HG03045 (cell line): Measurements from ENCODE around the gene ITSN1.

Source experiments
- ATAC-seq: cut with Tn5 transposase; IDR thresholded peaks from one replicate; pipeline ENCODE4 v1.9.1; 2021; ENCODE audit warnings: mild to moderate bottlenecking, moderate library complexity; ENCODE audit not compliant: unreplicated experiment

The ITSN1 gene

GRCh38 chr21:33831962-33832659 is 189.8 kb downstream of the ITSN1 start:
- ATAC-seq, result no peak

DNA sequence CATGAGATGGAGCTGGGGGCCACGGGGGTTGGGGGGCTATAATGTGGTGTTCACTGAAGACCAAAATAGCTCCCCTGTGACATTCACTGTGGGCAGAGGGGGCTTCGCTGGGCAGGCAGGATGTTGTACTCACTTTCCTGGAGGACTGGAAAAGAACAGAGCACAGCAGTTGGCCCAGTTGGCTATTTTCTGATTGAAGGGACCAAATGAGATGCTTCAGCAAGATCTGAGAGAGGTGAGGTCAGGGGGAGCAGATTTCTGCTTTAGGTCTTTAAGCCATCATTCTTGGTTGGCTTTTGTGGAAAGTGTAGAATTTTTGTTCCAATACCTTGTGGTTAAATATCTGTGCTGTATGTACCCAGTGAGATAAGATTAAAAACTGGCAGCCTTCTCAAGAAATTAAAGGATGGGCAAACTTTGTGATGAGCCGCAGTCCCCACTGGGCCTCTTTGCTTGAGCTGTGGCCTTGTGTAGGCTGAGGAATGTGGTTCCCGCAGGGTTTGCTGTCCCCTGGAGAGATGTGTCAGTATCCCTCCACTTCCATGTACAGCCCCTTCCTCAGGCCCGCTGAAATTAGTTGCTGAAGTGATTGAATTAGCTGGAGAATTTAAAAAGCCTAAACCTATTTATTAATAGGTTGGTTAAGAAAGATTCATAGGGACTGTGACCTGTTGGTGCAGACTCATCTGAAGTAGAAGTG is 192.7 kb downstream of the ITSN1 start:
- no peak for ATAC-seq

DNA sequence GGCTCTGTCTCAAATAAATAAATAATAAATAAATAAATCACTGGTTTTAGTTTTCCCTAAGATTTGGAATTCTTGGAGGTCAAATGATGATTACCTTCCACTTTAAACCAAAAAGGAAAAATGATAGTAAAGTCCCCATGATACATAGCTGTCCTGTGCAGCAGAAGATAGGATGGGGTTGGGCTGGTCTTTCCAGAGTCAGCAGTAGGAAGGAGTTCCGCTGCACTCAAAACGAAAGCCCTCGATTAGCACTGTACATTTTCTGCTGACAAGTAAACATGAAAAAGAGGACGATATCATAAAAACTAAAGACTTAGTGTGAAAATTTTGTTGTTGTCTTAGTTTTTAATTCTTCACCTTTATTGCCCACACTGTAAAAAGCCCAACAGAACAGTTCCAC is 193.6 kb downstream of the ITSN1 start:
- ATAC-seq, result no peak

GRCh38 chr21:33836408-33836807 is 194.1 kb downstream of the ITSN1 start:
- ATAC-seq, result no peak

DNA sequence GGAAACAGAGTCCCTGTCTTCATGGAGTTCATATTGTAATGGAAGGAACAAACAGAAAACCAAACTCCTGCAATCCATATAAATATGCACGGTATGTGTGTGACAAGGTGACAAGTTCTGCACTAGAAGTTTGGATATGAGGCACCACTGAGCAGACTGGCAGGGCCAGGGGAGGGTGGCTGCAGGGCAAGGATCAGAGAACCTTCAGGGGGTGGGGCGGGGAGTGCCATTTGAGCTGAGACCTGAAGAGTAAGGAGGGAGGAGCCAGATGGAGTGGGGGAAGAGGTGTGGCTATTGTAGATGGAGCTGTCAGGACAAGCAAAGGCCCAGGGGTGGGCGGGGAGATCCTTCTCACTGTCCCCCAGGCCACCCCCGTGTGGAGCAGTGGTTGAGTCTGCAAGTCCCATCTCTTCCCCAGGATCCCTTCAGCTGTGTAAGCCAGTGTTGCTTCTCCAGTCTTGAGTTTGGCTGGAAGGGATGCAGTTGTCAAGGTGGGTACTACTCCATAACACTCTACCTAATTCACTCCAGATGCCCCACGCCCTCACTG is 196.9 kb downstream of the ITSN1 start:
- no peak for ATAC-seq

DNA sequence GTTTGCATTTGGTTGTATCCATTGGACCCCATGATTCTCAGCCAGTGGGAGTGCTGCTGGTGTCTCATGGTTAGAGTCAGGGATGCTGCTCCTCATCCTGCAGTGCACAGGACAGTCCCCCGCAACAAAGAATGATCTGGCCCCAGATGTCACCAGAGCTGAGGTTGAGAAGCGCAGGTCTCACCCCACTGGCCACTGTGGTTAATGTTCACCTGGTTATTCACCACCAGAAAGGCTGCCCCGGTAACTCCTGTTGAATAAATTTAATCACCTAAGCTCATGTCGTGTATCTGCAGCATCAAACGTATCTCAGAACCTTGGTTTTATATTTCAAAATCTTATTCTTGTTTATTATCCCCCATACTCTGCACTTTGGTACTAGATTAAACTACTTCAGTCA is 197.5 kb downstream of the ITSN1 start:
- ATAC-seq, result no peak

GRCh38 chr21:33840771-33841170 is 198.5 kb downstream of the ITSN1 start:
- no peak for ATAC-seq

- no peak for ATAC-seq
Observed at GRCh38 chr21:33841561-33841960, 199.3 kb downstream of the ITSN1 start.

GRCh38 chr21:33843216-33843615 is 200.9 kb downstream of the ITSN1 start:
- ATAC-seq, result no peak

DNA sequence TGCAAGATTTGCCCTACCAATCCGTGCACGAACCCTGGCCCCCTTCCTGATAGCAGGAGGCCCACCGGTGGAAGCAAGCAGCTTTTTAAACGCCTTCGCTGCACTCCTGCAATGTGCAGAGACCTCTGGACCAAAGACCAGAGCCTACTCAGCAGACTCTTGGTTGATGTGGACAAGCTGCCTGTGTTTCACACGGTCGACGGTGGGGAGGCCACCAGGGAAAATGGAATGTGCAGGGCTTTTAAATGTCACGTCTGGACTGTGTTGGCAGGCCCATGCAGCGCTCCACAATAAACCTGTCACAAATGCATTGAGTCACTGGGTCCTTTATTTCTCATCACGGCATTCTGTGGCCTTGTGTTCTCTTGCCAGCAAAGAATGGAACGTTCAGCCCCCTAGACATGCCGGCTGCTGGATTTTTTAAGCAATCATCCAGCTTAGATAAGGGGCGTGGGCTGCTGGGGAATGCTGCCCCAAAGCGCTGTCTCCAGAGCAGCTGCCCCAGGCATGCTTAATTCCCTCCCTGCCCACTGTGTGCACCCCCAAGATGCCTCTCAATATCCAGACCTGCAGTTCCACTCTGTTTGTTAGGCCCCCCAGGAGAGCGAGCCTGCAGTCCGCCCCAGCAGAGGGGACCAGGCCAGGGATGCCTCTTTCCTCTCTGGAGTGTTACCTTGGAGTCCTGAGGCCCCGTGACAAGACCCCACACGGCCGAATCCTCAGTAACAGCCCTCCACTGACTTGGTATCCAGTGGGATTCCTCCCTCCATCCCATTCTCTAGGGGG is 202.0 kb downstream of the ITSN1 start:
- ATAC-seq, result no peak

GRCh38 chr21:33844890-33845205 is 202.5 kb downstream of the ITSN1 start:
- ATAC-seq, result no peak

- ATAC-seq, result no peak
Observed at GRCh38 chr21:33846141-33846540, 203.8 kb downstream of the ITSN1 start.

DNA sequence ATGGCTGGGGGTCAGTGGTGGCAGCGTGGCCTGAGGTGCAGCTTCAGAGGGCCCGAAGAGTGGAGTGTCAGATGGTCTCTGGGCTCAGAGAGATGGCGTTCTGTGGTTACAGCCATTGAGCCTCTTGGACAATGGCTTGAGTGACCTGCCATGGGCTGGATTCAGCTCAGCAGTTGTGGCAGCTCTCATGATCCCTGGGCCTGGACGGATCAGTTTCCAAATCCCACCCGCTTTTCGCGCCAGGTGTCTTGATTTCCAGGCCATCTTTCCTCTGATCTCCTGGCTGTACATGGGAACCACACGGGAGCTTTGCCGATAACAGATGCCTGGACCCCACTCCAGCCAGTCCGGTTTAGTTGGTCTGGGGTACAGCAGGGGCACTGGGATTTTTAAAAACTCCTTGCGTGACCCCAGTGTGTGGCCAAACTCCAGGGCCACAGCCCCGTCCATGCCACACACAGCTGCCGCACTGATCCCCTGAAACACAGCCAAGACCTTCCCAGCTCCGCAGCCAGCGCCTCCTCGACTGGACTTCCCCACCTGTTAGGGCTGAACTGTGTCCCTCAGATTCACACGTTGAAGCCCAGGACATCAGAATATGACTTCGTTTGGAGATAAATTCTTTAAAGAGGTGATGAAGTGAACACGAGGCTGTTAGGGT is 205.4 kb downstream of the ITSN1 start:
- ATAC-seq, result no peak

- no peak for ATAC-seq
Observed at GRCh38 chr21:33848249-33848953, 206.1 kb downstream of the ITSN1 start.

GRCh38 chr21:33849834-33850233 is 207.5 kb downstream of the ITSN1 start:
- ATAC-seq, result no peak

DNA sequence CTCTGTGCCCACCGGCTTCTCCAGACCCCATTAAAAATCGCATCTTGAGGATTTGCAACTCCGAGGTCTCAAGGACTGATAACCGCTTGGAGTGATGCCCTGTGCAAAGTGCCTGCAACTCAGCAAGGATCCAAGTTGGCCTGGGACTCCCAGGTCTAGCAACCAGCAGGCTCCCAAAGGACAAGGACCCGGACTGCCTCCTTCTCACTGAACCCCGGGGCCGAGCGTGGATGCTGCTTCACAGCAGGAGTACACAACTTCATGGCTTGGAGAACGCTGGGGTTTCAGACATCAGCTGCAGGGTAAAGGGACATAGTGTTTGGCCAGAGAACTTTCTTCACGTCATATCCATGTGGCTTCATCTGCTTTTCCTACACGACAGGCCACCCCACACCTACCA is 208.1 kb downstream of the ITSN1 start:
- no peak for ATAC-seq

DNA sequence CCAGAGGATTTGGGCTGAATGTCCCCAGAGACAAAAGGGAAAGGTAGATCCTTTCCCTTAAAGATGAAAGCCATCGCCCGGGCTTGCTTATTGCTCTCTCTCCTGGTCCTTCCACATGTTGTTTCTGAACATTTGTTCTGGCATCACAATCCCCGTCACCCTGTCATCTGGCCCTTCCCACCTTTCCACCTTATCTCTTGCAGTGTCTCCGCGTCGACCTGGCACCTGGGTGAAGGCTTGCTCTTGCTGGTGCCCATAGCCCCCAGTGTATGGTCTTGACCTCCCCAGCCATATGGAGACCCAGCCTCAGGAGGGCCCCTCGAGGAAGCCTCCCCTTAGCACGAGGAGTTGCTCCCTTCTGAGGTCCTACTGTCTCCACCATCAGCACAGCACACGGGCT is 208.7 kb downstream of the ITSN1 start:
- ATAC-seq, result no peak

GRCh38 chr21:33852485-33852884 is 210.2 kb downstream of the ITSN1 start:
- no peak for ATAC-seq

GRCh38 chr21:33854604-33855003 is 212.3 kb downstream of the ITSN1 start:
- no peak for ATAC-seq

- no peak for ATAC-seq
Observed at GRCh38 chr21:33855190-33855589, 212.9 kb downstream of the ITSN1 start.
